ENCODE results near the gene ACOT7.
"Not testable (repeated sequence)": the region's sequence is repeated elsewhere in the genome, so short reads cannot be mapped to it uniquely, and the experiment has no call there.

The ACOT7 gene

DNA sequence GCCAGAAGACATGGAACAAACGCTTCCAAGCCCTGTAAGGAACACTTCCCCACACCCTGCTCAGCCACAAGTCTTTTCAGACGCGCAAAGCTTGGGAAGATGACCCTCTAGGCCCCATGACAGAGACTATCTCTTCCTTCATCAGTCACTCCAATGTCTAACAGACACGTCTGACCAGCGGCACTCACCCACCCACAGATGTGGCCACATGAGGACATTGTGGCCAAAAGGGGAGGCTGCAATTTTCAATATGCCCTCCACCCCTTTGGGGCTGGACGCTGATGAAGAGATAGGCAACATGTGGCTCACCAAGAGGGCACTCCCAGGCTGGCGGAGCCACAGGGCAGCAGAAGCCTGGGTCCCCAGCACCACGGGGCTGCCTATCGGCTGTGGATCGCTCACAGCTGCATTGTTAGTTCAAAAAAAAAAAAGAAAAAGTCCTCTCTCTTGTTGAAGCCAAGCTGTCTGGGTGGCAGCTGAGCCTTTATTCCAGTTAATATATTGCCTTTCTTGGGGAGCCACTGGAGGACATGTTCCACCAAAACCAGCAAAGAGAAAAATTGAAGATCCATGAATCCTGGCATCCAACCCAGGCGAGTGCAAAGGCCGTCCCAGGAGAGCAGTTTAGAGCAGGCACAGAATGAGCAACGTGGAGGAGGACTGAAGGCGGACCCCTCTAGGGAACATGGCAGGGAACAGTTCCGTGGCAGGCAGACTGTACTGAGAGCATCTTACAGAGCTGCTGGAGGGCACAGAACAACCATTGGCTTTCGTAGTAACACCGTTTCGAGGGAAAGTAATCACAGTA lies 80.0 kb downstream of the ACOT7 start:
- Histone ChIP-seq H3K4me1 (ENCODE audit: control insufficient read depth in 1 of 2, insufficient read depth in 2 of 2, low read length in 2 of 2) (no peaks in the 10 kb centered on the region), H3K4me3 (ENCODE audit: low read depth in 1 of 2, low read length in 2 of 2) (no peak overlapping the region), H3K9me3 (ENCODE audit: control insufficient read depth in 1 of 2, low read length in 2 of 2) (no peaks in the 10 kb centered on the region), H3K36me3 (ENCODE audit: control insufficient read depth in 1 of 2, insufficient read depth in 2 of 2, low read length in 2 of 2) (peaks cover 0 to 7% of the 10 kb centered on the region in 2 donors), H3K27ac (ENCODE audit: low read length) (no peak overlapping the region), H3K27me3 (ENCODE audit: low read depth, low read length) (no peaks in the 10 kb centered on the region)

DNA sequence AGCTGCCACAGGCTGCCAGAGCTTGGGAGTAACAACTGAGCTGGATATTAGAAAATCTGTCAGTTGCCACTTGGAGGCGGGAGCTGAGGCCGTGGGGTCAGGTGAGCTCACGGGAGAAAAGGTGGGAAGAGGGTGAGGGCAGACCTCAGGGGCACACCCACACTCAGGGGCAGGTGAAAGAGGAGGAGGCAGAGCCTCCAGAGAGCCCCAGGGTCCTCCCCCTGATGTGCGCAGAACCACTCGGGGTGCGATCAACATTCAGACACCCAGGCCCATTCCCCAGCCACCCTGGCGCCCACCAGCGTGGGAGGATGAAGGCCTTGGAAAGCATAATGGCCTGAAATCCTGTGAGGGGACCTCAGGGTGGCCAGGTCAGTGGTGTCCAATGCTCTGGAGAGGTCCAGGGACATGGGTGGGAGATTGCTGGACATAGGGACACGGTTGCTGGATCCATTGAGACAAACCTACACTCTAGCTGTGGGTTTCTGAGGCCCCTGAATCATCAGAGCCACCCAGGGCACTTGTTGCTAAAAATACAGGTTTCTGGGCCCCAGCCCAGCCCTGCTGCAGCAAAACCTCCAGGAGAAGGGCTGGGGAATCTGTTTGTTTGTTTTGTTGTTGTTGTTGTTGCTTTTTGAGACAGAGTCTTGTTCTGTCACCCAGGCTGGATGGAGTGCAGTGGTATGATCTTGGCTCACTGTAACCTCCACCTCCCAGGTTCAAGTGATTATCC lies 83.3 kb downstream of the ACOT7 start:
- H3K4me3 ChIP-seq (ENCODE audit: low read depth in 1 of 2, low read length in 2 of 2), result no peak overlapping the region
- H3K4me1 ChIP-seq (ENCODE audit: control insufficient read depth in 1 of 2, insufficient read depth in 2 of 2, low read length in 2 of 2), result no peaks in the 10 kb centered on the region
- no peaks in the 10 kb centered on the region for H3K27me3 ChIP-seq (ENCODE audit: low read depth, low read length)
- H3K36me3 ChIP-seq (ENCODE audit: control insufficient read depth in 1 of 2, insufficient read depth in 2 of 2, low read length in 2 of 2), result no peaks in the 10 kb centered on the region
- no peaks in the 10 kb centered on the region for H3K9me3 ChIP-seq (ENCODE audit: control insufficient read depth in 1 of 2, low read length in 2 of 2)
- H3K27ac ChIP-seq (ENCODE audit: low read length), result no peak overlapping the region

DNA sequence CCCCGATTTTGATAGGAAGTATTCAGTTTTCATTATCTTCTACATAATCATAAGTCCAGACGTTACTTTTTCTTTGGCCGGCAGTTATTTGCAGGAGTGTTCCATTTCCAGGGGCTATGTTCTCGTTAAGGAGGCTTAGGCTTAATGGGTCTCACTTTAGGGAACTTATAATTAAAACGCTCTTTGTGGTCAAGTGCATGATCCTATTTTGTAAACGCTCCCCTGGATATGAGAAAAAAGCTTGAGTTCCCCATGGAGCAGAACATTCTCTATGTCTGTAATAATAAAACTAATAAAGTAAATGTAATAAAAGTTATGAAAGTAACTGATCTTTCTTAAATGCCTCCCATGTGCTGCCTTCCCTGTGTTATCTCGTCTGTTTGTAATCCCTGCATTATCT lies 84.0 kb downstream of the ACOT7 start:
- Histone ChIP-seq H3K9me3 (ENCODE audit: control insufficient read depth in 1 of 2, low read length in 2 of 2) (no peaks in the 10 kb centered on the region), H3K36me3 (ENCODE audit: control insufficient read depth in 1 of 2, insufficient read depth in 2 of 2, low read length in 2 of 2) (no peaks in the 10 kb centered on the region), H3K27me3 (ENCODE audit: low read depth, low read length) (no peaks in the 10 kb centered on the region), H3K4me1 (ENCODE audit: control insufficient read depth in 1 of 2, insufficient read depth in 2 of 2, low read length in 2 of 2) (no peaks in the 10 kb centered on the region), H3K27ac (ENCODE audit: low read length) (no peak overlapping the region), H3K4me3 (ENCODE audit: low read depth in 1 of 2, low read length in 2 of 2) (no peak overlapping the region)

DNA sequence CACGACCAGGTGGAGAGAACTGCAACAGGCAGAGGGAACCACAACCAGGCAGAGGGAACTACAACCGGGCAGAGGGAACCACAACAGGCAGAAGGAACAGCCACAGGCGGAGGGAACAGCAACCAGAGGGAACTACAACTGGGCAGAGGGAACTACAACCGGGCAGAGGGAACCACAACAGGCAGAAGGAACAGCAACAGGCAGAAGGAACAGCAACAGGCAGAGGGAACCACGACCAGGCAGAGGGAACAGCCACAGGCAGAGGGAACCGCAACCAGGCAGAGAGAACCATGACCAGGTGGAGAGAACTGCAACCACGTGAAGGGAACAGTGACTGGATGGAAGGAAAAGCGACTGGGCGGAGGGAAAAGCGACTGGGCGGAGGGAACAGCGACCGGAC lies 85.1 kb downstream of the ACOT7 start:
- no peaks in the 10 kb centered on the region for H3K9me3 ChIP-seq (ENCODE audit: control insufficient read depth in 1 of 2, low read length in 2 of 2)
- no peaks in the 10 kb centered on the region for H3K36me3 ChIP-seq (ENCODE audit: control insufficient read depth in 1 of 2, insufficient read depth in 2 of 2, low read length in 2 of 2)
- H3K4me3 ChIP-seq (ENCODE audit: low read depth in 1 of 2, low read length in 2 of 2), result no peak overlapping the region
- H3K27ac ChIP-seq (ENCODE audit: low read length), result no peak overlapping the region
- no peaks in the 10 kb centered on the region for H3K4me1 ChIP-seq (ENCODE audit: control insufficient read depth in 1 of 2, insufficient read depth in 2 of 2, low read length in 2 of 2)
- H3K27me3 ChIP-seq (ENCODE audit: low read depth, low read length), result no peaks in the 10 kb centered on the region

DNA sequence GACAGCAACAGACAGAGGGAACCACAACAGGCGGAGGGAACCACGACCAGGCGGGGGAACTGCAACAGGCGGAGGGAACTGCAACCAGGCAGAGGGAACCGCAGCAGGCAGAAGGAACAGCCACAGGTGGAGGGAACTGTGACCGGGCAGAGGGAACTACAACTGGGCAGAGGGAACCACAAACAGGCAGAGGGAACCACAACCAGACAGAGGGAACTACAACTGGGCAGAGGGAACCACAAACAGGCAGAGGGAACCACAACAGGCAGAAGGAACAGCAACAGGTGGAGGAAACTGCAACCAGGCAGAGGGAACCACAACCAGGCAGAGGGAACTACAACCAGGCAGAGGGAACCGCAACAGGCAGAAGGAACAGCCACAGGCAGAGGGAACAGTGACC lies 85.9 kb downstream of the ACOT7 start:
- not testable (repeated sequence) for H3K27me3 ChIP-seq (ENCODE audit: low read depth, low read length); H3K36me3 ChIP-seq (ENCODE audit: control insufficient read depth in 1 of 2, insufficient read depth in 2 of 2, low read length in 2 of 2); H3K4me3 ChIP-seq (ENCODE audit: low read depth in 1 of 2, low read length in 2 of 2); H3K4me1 ChIP-seq (ENCODE audit: control insufficient read depth in 1 of 2, insufficient read depth in 2 of 2, low read length in 2 of 2); H3K27ac ChIP-seq (ENCODE audit: low read length); H3K9me3 ChIP-seq (ENCODE audit: control insufficient read depth in 1 of 2, low read length in 2 of 2)

DNA sequence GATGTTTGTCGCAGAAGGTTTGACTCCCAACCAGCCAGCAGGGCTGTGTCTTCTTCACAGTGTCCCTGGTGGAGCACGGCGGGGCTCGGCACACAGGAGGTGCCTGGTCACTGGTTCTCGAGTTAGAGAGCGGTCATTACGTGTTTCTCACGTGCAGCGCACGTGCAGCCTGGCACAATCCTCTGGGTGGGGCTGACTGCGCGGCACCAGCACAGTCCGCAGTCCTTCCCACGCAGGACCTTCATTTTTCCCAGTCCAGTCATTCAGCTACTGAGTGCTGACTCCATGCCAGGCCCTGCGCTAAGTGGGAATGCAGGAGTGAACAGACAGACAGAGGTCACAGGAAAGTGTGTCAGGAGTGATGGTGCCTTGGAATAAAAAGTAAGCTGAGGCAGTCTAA lies 86.5 kb downstream of the ACOT7 start:
- Histone ChIP-seq H3K27me3 (ENCODE audit: low read depth, low read length) (no peaks in the 10 kb centered on the region), H3K4me1 (ENCODE audit: control insufficient read depth in 1 of 2, insufficient read depth in 2 of 2, low read length in 2 of 2) (no peaks in the 10 kb centered on the region), H3K27ac (ENCODE audit: low read length) (no peak overlapping the region), H3K9me3 (ENCODE audit: control insufficient read depth in 1 of 2, low read length in 2 of 2) (no peaks in the 10 kb centered on the region), H3K36me3 (ENCODE audit: control insufficient read depth in 1 of 2, insufficient read depth in 2 of 2, low read length in 2 of 2) (no peaks in the 10 kb centered on the region), H3K4me3 (ENCODE audit: low read depth in 1 of 2, low read length in 2 of 2) (no peak overlapping the region)

DNA sequence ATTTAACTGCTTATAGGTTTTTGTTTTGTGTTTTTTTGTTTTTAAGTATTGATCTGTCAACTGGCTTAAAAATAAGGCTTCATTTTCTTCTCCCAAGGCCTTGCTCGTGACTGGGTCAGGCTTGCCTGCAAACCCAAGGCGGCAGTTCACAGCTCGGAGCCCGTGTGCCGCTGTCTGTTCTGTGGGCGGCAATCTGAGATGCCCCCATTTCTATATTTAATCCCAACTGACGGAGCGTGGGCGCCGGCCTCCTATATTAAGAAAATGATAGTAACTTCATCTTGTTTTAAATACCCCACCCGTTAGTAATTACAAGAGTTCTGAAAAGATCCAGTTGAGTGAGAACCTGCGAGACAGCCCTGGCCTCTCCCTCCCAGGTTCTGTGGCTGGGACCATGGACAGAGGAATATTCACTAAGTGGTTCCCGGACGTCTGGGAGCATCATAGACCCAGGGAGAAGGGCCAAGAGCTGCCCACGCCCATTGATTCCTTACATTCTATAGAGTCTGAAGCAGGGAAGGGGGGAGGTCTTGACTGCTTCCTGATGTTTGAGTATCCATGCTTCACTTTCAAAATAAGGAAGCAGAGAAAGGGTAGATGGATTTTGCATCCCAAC lies 90.1 kb downstream of the ACOT7 start:
- no peak overlapping the region for H3K4me3 ChIP-seq (ENCODE audit: low read depth in 1 of 2, low read length in 2 of 2)
- H3K36me3 ChIP-seq (ENCODE audit: control insufficient read depth in 1 of 2, insufficient read depth in 2 of 2, low read length in 2 of 2), result no peaks in the 10 kb centered on the region
- H3K27me3 ChIP-seq (ENCODE audit: low read depth, low read length), result no peaks in the 10 kb centered on the region
- H3K4me1 ChIP-seq (ENCODE audit: control insufficient read depth in 1 of 2, insufficient read depth in 2 of 2, low read length in 2 of 2), result no peaks in the 10 kb centered on the region
- no peak overlapping the region for H3K27ac ChIP-seq (ENCODE audit: low read length)
- no peaks in the 10 kb centered on the region for H3K9me3 ChIP-seq (ENCODE audit: control insufficient read depth in 1 of 2, low read length in 2 of 2)

DNA sequence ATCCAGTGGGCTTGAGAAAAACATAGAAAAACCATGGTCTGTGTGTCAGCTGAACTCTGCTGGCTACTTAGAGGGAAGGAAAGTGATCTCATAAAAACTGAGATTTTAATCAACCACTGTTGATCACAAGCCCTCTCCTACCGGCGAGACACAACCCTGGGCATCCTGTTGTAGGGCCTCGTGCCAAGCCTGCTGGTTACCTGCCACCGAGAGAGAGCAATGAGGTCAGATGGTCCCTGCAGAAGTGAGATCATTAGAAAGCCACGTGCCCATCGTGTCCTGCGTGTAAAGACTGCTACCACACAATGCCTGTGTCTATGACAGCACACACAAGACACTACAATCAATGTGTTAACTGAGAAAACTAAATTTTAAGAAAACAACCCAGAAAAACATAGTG lies 91.0 kb downstream of the ACOT7 start:
- H3K27me3 ChIP-seq (ENCODE audit: low read depth, low read length), result no peaks in the 10 kb centered on the region
- H3K9me3 ChIP-seq (ENCODE audit: control insufficient read depth in 1 of 2, low read length in 2 of 2), result no peaks in the 10 kb centered on the region
- H3K27ac ChIP-seq (ENCODE audit: low read length), result no peak overlapping the region
- H3K36me3 ChIP-seq (ENCODE audit: control insufficient read depth in 1 of 2, insufficient read depth in 2 of 2, low read length in 2 of 2), result no peaks in the 10 kb centered on the region
- H3K4me3 ChIP-seq (ENCODE audit: low read depth in 1 of 2, low read length in 2 of 2), result no peak overlapping the region
- no peaks in the 10 kb centered on the region for H3K4me1 ChIP-seq (ENCODE audit: control insufficient read depth in 1 of 2, insufficient read depth in 2 of 2, low read length in 2 of 2)

DNA sequence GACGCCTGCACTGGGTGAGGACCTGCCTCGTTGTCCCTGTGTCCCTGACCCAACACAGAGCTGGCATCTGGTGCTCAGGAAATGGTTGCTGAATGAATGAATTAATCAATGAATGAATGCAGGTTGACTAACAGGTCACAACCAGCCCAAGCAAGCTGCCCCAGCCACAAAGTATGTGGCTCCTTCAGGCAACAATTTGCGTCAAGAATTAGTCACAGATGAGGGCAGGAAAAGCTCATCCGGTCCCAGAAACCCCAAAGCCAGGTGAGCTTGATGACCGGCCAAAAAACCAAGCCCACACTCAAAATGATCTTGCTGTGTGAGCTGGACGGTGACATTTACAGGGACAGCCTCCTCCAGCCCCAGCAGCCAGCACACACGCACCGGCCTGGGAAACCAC lies 92.0 kb downstream of the ACOT7 start:
- no peak overlapping the region for H3K27ac ChIP-seq (ENCODE audit: low read length)
- H3K36me3 ChIP-seq (ENCODE audit: control insufficient read depth in 1 of 2, insufficient read depth in 2 of 2, low read length in 2 of 2), result no peaks in the 10 kb centered on the region
- H3K4me1 ChIP-seq (ENCODE audit: control insufficient read depth in 1 of 2, insufficient read depth in 2 of 2, low read length in 2 of 2), result no peaks in the 10 kb centered on the region
- H3K27me3 ChIP-seq (ENCODE audit: low read depth, low read length), result no peaks in the 10 kb centered on the region
- no peaks in the 10 kb centered on the region for H3K9me3 ChIP-seq (ENCODE audit: control insufficient read depth in 1 of 2, low read length in 2 of 2)
- no peak overlapping the region for H3K4me3 ChIP-seq (ENCODE audit: low read depth in 1 of 2, low read length in 2 of 2)

DNA sequence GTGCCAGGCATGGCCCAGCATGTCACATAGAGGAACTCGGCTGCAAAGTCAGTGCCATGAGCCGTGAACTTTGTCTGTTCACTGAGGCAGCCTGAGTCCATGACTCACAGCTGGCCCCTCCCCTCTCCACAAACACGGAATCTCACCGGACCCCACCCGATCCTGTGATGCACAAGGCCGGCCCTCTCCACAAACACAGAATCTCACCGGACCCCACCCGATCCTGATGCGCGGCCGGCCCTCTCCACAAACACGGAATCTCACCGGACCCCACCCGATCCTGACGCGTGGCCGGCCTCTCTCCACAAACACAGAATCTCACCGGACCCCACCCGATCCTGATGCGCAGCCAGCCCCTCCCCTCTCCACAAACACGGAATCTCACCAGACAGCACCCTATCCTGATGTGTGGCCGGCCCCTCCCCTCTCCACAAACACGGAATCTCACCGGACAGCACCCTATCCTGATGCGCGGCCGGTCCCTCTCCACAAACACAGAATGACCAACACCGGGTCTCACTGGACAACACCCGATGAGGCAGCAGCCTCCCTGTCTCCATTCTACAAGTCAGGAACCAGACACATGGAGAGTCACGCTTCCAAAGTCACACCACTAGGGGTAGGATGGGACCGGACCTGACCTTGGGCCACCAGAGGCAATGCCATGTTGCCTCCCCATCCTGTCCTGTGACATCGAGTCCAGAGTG lies 93.1 kb downstream of the ACOT7 start:
- Histone ChIP-seq H3K9me3 (ENCODE audit: control insufficient read depth in 1 of 2, low read length in 2 of 2) (no peaks in the 10 kb centered on the region), H3K27ac (ENCODE audit: low read length) (no peak overlapping the region), H3K36me3 (ENCODE audit: control insufficient read depth in 1 of 2, insufficient read depth in 2 of 2, low read length in 2 of 2) (no peaks in the 10 kb centered on the region), H3K4me1 (ENCODE audit: control insufficient read depth in 1 of 2, insufficient read depth in 2 of 2, low read length in 2 of 2) (no peaks in the 10 kb centered on the region), H3K4me3 (ENCODE audit: low read depth in 1 of 2, low read length in 2 of 2) (no peak overlapping the region), H3K27me3 (ENCODE audit: low read depth, low read length) (no peaks in the 10 kb centered on the region)

DNA sequence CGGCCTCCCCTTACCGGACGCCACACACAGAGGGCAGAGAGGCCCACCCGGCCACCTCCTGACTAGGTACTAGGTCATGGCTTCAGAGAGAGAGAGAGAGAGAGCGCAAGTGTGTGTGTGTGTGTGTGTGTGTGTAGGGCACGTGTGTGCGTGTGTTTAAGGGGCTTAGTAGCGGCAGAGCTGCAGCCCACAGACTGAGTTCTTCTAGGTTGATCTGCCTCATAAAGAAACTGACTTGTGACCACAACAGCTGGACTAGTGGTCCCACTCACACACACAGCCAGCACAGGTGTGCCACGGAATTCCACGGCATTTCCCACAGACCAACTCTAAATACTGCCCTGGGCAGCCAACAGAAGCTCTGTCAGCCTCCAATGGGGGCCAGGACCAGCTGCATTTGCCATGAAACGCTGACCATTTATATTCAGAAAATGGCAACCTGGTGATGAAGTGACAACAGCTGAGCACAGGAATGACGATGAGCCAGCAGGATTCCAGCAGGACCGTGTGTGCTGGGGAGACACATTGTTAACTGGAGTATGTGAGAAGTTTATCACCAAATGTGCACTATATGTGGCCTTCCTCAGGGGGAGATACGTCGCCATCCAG lies 93.9 kb downstream of the ACOT7 start:
- H3K4me3 ChIP-seq (ENCODE audit: low read depth in 1 of 2, low read length in 2 of 2), result no peak overlapping the region
- no peaks in the 10 kb centered on the region for H3K27me3 ChIP-seq (ENCODE audit: low read depth, low read length)
- H3K4me1 ChIP-seq (ENCODE audit: control insufficient read depth in 1 of 2, insufficient read depth in 2 of 2, low read length in 2 of 2), result no peaks in the 10 kb centered on the region
- no peak overlapping the region for H3K27ac ChIP-seq (ENCODE audit: low read length)
- peaks cover 0 to 1% of the 10 kb centered on the region in 2 donors for H3K36me3 ChIP-seq (ENCODE audit: control insufficient read depth in 1 of 2, insufficient read depth in 2 of 2, low read length in 2 of 2)
- H3K9me3 ChIP-seq (ENCODE audit: control insufficient read depth in 1 of 2, low read length in 2 of 2), result no peaks in the 10 kb centered on the region

Measured in muscle layer of duodenum (tissue), 2 donors.